Mesenchymal stem cell (in vitro differentiated cells and primary cell): ENCODE data around the gene IGF1R.
A peak's percentile ranks its signal among the peaks of the same experiment; 100 is the strongest.

Experiments
- DNase-seq: peaks from one replicate; pipeline ENCODE4 v3.0.0-alpha.2; 2013
- H2AFZ ChIP-seq: one replicate; pipeline ENCODE4 v1.6.1; 2013; ENCODE audit warnings: low read depth, mild to moderate bottlenecking, control low read depth, inconsistent platforms, low read length, moderate library complexity
- H2AK5ac ChIP-seq: 2 replicates; pipeline ENCODE4 v1.6.1; 2013; ENCODE audit warnings: low read length, moderate library complexity, mild to moderate bottlenecking, inconsistent platforms; ENCODE audit not compliant: severe bottlenecking
- H2BK120ac ChIP-seq: one replicate; pipeline ENCODE4 v1.6.1; 2013; ENCODE audit warnings: low read depth, mild to moderate bottlenecking, inconsistent platforms, low read length, moderate library complexity
- H2BK12ac ChIP-seq, 2 experiments: one replicate each; pipeline ENCODE4 v1.6.1; 2013; ENCODE audit warnings: inconsistent platforms in 2 of 2, low read length in 2 of 2, mild to moderate bottlenecking in 2 of 2, moderate library complexity in 2 of 2, control low read depth in 1 of 2
- H2BK15ac ChIP-seq: one replicate; pipeline ENCODE4 v1.6.1; 2013; ENCODE audit warnings: mild to moderate bottlenecking, low read depth, inconsistent platforms; ENCODE audit not compliant: poor library complexity, severe bottlenecking
- H2BK5ac ChIP-seq: 2 replicates; pipeline ENCODE4 v1.6.1; 2013; ENCODE audit warnings: low read depth, mild to moderate bottlenecking, low read length, control low read depth, inconsistent platforms; ENCODE audit not compliant: poor library complexity, severe bottlenecking
- H3K14ac ChIP-seq, 2 experiments: one replicate each; pipeline ENCODE4 v1.6.1; 2013; ENCODE audit warnings: inconsistent platforms in 2 of 2, low read length in 2 of 2, control low read depth in 1 of 2, mild to moderate bottlenecking in 1 of 2, moderate library complexity in 1 of 2
- H3K18ac ChIP-seq, 2 experiments: one replicate each; pipeline ENCODE4 v1.6.1; 2013; ENCODE audit warnings: inconsistent platforms in 2 of 2, low read length in 2 of 2, control low read depth in 1 of 2, low read depth in 1 of 2, mild to moderate bottlenecking in 1 of 2
- H3K23ac ChIP-seq, 2 experiments: one replicate each; pipeline ENCODE4 v1.6.1; 2013; ENCODE audit warnings: inconsistent platforms in 2 of 2, low read length in 2 of 2, mild to moderate bottlenecking in 2 of 2, moderate library complexity in 2 of 2, control low read depth in 1 of 2
- H3K27ac ChIP-seq: 2 replicates; pipeline ENCODE4 v1.5.1; 2013; ENCODE audit warnings: mild to moderate bottlenecking, moderate library complexity, low read length, control low read depth, inconsistent platforms; ENCODE audit not compliant: poor library complexity, severe bottlenecking
- H3K27me3 ChIP-seq, 2 experiments: 2 replicates each; pipeline versions ENCODE4 v1.6.1 to v1.7.0; 2013; ENCODE audit warnings: low read length in 2 of 2, mild to moderate bottlenecking in 2 of 2, moderate library complexity in 2 of 2, control low read depth in 1 of 2, inconsistent platforms in 1 of 2; ENCODE audit not compliant: control insufficient read depth in 1 of 2, insufficient read depth in 1 of 2
- H3K36me3 ChIP-seq, 2 experiments: 2 replicates each; pipeline versions ENCODE4 v1.6.1 to v1.7.0; 2013; ENCODE audit warnings: low read length in 2 of 2, control low read depth in 1 of 2, inconsistent platforms in 1 of 2, low read depth in 1 of 2, mild to moderate bottlenecking in 1 of 2; ENCODE audit not compliant: insufficient read depth in 2 of 2, control insufficient read depth in 1 of 2
- H3K4ac ChIP-seq, 2 experiments: one replicate each; pipeline ENCODE4 v1.6.1; 2013; ENCODE audit warnings: inconsistent platforms in 2 of 2, low read length in 2 of 2, mild to moderate bottlenecking in 2 of 2, moderate library complexity in 2 of 2, control low read depth in 1 of 2, low read depth in 1 of 2
- H3K4me1 ChIP-seq: 2 replicates; pipeline ENCODE4 v1.6.1; 2013; ENCODE audit warnings: low read depth, low read length, control low read depth; ENCODE audit not compliant: control insufficient read depth, insufficient read depth
- H3K4me2 ChIP-seq: 2 replicates; pipeline ENCODE4 v1.6.1; 2013; ENCODE audit warnings: low read length, mild to moderate bottlenecking, inconsistent platforms; ENCODE audit not compliant: poor library complexity, severe bottlenecking
- H3K4me3 ChIP-seq, 2 experiments: 2 replicates each; pipeline versions ENCODE4 v1.5.1 to v1.7.0; 2013; ENCODE audit warnings: low read length in 2 of 2, mild to moderate bottlenecking in 2 of 2, control low read depth in 1 of 2, low read depth in 1 of 2; ENCODE audit not compliant: insufficient read depth in 1 of 2
- H3K79me1 ChIP-seq: replicated peaks from 2 replicates; pipeline ENCODE4 v1.6.1; 2013; ENCODE audit warnings: mild to moderate bottlenecking, control low read depth, low read length, inconsistent platforms; ENCODE audit not compliant: poor library complexity, severe bottlenecking
- H3K9ac ChIP-seq: 2 replicates; pipeline ENCODE4 v1.7.0; 2013; ENCODE audit warnings: mild to moderate bottlenecking, low read length, moderate library complexity
- H3K9me3 ChIP-seq: 2 replicates; pipeline ENCODE4 v1.7.0; 2013; ENCODE audit warnings: mild to moderate bottlenecking, low read length; ENCODE audit not compliant: control insufficient read depth
- H4K8ac ChIP-seq: one replicate; pipeline ENCODE4 v1.6.1; 2013; ENCODE audit warnings: inconsistent platforms, mild to moderate bottlenecking, low read length, moderate library complexity
- H4K91ac ChIP-seq: one replicate; pipeline ENCODE4 v1.6.1; 2013; ENCODE audit warnings: mild to moderate bottlenecking, low read length, inconsistent platforms
- WGBS: methylation state at CpG from one replicate; pipeline ENCODE4 v1.1.7; 2013; ENCODE audit warnings: mixed read lengths; 5-methylcytosine and 5-hydroxymethylcytosine counted together

The IGF1R gene

DNA sequence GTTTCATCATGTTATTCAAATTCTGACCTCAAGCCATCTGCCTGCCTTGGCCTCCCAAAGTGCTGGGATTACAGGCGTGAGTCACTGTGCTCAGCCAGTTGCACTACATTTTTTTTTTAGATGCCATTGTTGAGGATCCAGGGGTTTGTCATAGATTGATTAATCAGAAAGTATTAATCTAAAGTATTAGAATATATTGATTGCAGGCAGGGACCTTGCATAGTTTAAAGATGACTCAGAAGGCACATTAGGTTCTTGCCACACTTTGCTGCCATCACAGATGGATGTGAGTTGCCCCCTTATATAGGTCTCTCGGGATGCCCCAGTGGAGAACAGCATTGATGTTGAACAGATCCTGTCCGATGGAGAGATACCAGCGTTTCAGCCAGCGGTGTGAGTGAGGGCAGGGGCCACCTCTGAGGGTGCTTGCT, 41.1 kb downstream of the IGF1R start:
- Histone ChIP-seq H3K27me3 (no peaks in the 10 kb centered on the region), H2BK120ac (no peak overlapping the region), H3K79me1 (peaks cover 32% of the 10 kb centered on the region), H2BK15ac (no peak overlapping the region), H3K9me3 (no peaks in the 10 kb centered on the region), H3K4me3 (no peak overlapping the region), H2BK12ac (peak overlapping the region; percentile 6 to 23), H3K9ac (no peak overlapping the region), H3K27ac (peak overlapping the region; percentile 44), H4K8ac (no peak overlapping the region), H2BK5ac (peak overlapping the region; percentile 3), H2AFZ (no peak overlapping the region), H3K4ac (no peak overlapping the region), H3K14ac (peak overlapping the region in 1 of 2 experiments; percentile 30), H3K4me2 (no peak overlapping the region), H2AK5ac (no peak overlapping the region), H3K23ac (peak overlapping the region in 1 of 2 experiments; percentile 23), H4K91ac (no peak overlapping the region), H3K18ac (no peak overlapping the region), H3K4me1 (peaks cover 34% of the 10 kb centered on the region), H3K36me3 (no peaks in the 10 kb centered on the region)
- DNase-seq: peak; percentile 78
- 11% methylated on average over 5 of the region's 5 CpGs for WGBS

DNA sequence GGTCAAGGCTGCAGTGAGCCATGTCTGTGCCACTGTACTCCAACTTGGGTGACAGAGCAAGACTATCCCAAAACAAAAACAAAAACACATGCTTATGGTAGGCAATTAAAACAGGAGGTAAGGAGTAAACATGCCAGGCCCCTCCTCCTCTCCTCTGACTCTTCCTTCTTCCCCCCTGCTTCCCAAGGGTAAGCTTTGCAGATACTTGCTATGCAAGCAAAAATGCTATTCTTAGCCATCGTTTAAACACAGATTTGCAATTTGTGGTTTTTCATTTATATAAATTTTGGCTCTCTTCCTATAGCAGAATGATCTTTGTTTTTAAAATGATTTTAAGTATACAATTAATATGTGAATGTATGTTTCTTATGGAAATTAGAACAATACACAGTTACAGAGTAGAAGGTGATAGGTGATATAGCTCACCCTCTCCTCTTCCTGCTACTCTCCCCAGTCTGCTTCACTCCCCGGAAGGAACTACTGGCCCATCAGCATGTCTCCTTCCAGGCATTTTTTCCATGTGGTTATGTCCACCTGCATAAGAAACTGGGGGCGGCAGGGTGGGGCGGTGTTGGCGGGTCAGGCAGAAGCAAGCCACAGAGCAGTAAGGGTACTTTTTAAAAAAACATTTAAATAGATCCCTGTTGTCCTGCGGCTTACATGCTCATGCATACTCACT, 42.1 kb downstream of the IGF1R start:
- Histone ChIP-seq H3K27me3 (no peaks in the 10 kb centered on the region), H3K4ac (no peak overlapping the region), H3K14ac (no peak overlapping the region), H3K4me2 (no peak overlapping the region), H3K9ac (no peak overlapping the region), H3K18ac (no peak overlapping the region), H2BK120ac (no peak overlapping the region), H3K36me3 (no peaks in the 10 kb centered on the region), H2AFZ (no peak overlapping the region), H3K79me1 (peaks cover 35% of the 10 kb centered on the region), H4K8ac (no peak overlapping the region), H3K4me1 (peaks cover 28% of the 10 kb centered on the region), H3K23ac (no peak overlapping the region), H2BK12ac (no peak overlapping the region), H2AK5ac (no peak overlapping the region), H2BK15ac (no peak overlapping the region), H3K9me3 (no peaks in the 10 kb centered on the region), H3K4me3 (no peak overlapping the region), H2BK5ac (no peak overlapping the region), H3K27ac (no peak overlapping the region), H4K91ac (no peak overlapping the region)
- 89% methylated on average over 5 of the region's 6 CpGs for WGBS
- peak; percentile 28 for DNase-seq

DNA sequence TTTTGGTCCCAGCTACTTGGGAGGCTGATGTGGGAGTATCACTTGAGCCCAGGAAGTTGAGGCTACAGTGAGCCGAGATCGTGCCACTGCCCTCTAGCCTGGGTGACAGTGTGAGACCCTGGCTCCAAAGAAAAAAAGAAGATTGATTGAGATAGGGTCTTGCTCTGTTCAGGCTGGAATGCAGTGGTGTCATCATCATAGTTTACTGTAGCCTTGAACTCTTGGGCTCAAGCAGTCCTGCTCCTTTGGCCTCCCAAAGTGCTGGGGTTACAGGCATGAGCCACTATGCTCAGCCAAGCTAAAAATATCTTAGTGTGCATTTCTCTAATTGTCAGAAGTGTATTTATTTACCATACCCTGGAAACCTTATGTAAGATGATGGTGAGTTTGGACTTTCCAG, 43.9 kb downstream of the IGF1R start:
- no peak overlapping the region for H2AFZ ChIP-seq
- peaks cover 25% of the 10 kb centered on the region for H3K4me1 ChIP-seq
- no peak for DNase-seq
- no peak overlapping the region for H3K9ac ChIP-seq
- H2BK12ac ChIP-seq: no peak overlapping the region
- H3K27ac ChIP-seq: no peak overlapping the region
- no peak overlapping the region for H3K14ac ChIP-seq
- no peak overlapping the region for H3K23ac ChIP-seq
- H4K8ac ChIP-seq: no peak overlapping the region
- no peak overlapping the region for H3K4ac ChIP-seq
- H2BK15ac ChIP-seq: no peak overlapping the region
- H3K18ac ChIP-seq: no peak overlapping the region
- no peak overlapping the region for H2AK5ac ChIP-seq
- H3K4me2 ChIP-seq: no peak overlapping the region
- peaks cover 31% of the 10 kb centered on the region for H3K79me1 ChIP-seq
- H2BK120ac ChIP-seq: no peak overlapping the region
- 65% methylated on average over 2 of the region's 2 CpGs for WGBS
- no peak overlapping the region for H4K91ac ChIP-seq
- H3K36me3 ChIP-seq: no peaks in the 10 kb centered on the region
- H3K9me3 ChIP-seq: no peaks in the 10 kb centered on the region
- no peak overlapping the region for H3K4me3 ChIP-seq
- no peaks in the 10 kb centered on the region for H3K27me3 ChIP-seq
- H2BK5ac ChIP-seq: no peak overlapping the region

DNA sequence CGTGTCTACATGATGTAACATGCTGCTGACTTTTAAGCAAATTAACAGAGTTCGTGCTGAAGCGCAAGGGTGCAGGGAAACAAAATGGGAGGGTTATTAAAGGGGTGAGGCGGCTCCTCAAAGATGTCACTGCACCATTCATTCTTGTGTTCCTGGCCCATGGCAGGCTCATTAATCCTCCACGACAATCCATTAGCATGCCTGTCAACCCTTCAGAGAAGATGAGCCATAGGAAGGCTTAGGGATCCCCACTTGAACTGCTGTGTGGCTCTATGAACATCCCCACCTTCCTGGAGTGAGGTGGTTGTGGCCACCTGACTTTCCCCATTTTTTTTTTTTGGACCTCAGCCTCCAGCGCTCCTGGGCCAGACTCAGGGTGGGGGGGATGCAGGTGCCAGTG, 45.8 kb downstream of the IGF1R start:
- Histone ChIP-seq H3K9ac (no peak overlapping the region), H3K4ac (no peak overlapping the region), H3K36me3 (no peaks in the 10 kb centered on the region), H2BK120ac (no peak overlapping the region), H4K91ac (no peak overlapping the region), H4K8ac (no peak overlapping the region), H2AK5ac (no peak overlapping the region), H3K23ac (no peak overlapping the region), H3K4me1 (peaks cover 23% of the 10 kb centered on the region), H3K27me3 (no peaks in the 10 kb centered on the region), H3K27ac (no peak overlapping the region), H2BK15ac (no peak overlapping the region), H3K4me3 (no peak overlapping the region), H2BK12ac (no peak overlapping the region), H3K4me2 (no peak overlapping the region), H2AFZ (no peak overlapping the region), H2BK5ac (no peak overlapping the region), H3K79me1 (peaks cover 38% of the 10 kb centered on the region), H3K18ac (no peak overlapping the region), H3K14ac (no peak overlapping the region), H3K9me3 (no peaks in the 10 kb centered on the region)
- no peak for DNase-seq
- WGBS: 90% methylated on average over 6 of the region's 6 CpGs
